Panc1 (cell line): ENCODE data around the gene GCH1. TPM values are rescaled to one million over a fixed set of nuclear protein-coding genes. Genes with fewer than 3 reads are reported as not detected.

ENCODE experiments used
- ATAC-seq: fragments of 200-7000 bp; cut with Tn5 transposase; 2 replicates; pipeline ENCODE4 v1.9.1; 2020; ENCODE audit warnings: mild to moderate bottlenecking, moderate library complexity
- BruUV-seq: library from RNA; stranded (reverse); fragments of 400-500 nt; replicated peaks from 2 replicates; lab custom pipeline; 2021; lab: Mats Ljungman, UMichigan
- CTCF ChIA-PET: fragments of 300-600 bp; sonication (Branson Sonifier 250); formaldehyde crosslinking; loops from one replicate; lab custom pipeline; 2022; ENCODE audit warnings: antibody characterized with exemption; lab: Charles Lee
- POLR2A ChIA-PET: fragments of 300-600 bp; sonication (Branson Sonifier 250); formaldehyde crosslinking; loops from one replicate; lab custom pipeline; 2022; ENCODE audit warnings: antibody characterized with exemption; lab: Charles Lee
- DNase-seq: peaks from one replicate; pipeline ENCODE4 v3.0.0-alpha.2; 2010; ENCODE audit warnings: low read depth, low spot score
- H3K27ac ChIP-seq: 2 replicates; pipeline ENCODE4 v1.5.1; 2011; ENCODE audit warnings: mild to moderate bottlenecking, low read length, inconsistent platforms
- H3K27me3 ChIP-seq: fragments of 200-500 bp; sonication (Bioruptor generic); 2 replicates; pipeline ENCODE4 v1.6.0; 2014; ENCODE audit warnings: low read length, inconsistent platforms; ENCODE audit not compliant: control insufficient read depth, insufficient read depth
- H3K36me3 ChIP-seq: fragments of 200-500 bp; sonication (Bioruptor generic); 2 replicates; pipeline ENCODE4 v1.5.1; 2014; ENCODE audit warnings: inconsistent platforms, mild to moderate bottlenecking, low read length, moderate library complexity; ENCODE audit not compliant: control insufficient read depth, insufficient read depth
- H3K4me1 ChIP-seq: 2 replicates; pipeline ENCODE4 v1.5.1; 2011; ENCODE audit warnings: inconsistent platforms, mild to moderate bottlenecking, low read length, moderate library complexity; ENCODE audit not compliant: control insufficient read depth, insufficient read depth
- H3K4me3 ChIP-seq, 2 experiments: 2 replicates each; pipeline ENCODE4 v1.5.1; 2011 to 2012; ENCODE audit warnings: low read depth in 2 of 2, low read length in 2 of 2, mild to moderate bottlenecking in 2 of 2, inconsistent platforms in 1 of 2, moderate library complexity in 1 of 2
- H3K9me3 ChIP-seq: fragments of 200-500 bp; sonication (Bioruptor generic); 2 replicates; pipeline ENCODE4 v1.5.1; 2014; ENCODE audit warnings: low read depth, mild to moderate bottlenecking, inconsistent platforms, low read length, moderate library complexity; ENCODE audit not compliant: control insufficient read depth, insufficient read depth
- CTCF ChIP-seq: fragments of 450-650 bp; IDR thresholded peaks from 2 replicates; pipeline ENCODE4 v1.5.1; 2017; ENCODE audit warnings: mild to moderate bottlenecking
- POLR2AphosphoS5 ChIP-seq: IDR thresholded peaks from 2 replicates; pipeline ENCODE4 v1.6.1; 2012; ENCODE audit warnings: mild to moderate bottlenecking, low read depth, low read length, moderate library complexity
- REST ChIP-seq, 2 experiments: IDR thresholded peaks; 2 replicates each; pipeline ENCODE4 v1.6.1; 2011 to 2012; ENCODE audit warnings: low read depth in 2 of 2, control low read depth in 1 of 2, low read length in 1 of 2, mild to moderate bottlenecking in 1 of 2, moderate library complexity in 1 of 2; ENCODE audit not compliant: insufficient read depth in 1 of 2
- SIN3A ChIP-seq: IDR thresholded peaks from 2 replicates; pipeline ENCODE4 v1.6.1; 2012; ENCODE audit warnings: low read depth, mild to moderate bottlenecking, low read length, moderate library complexity, borderline replicate concordance; ENCODE audit not compliant: insufficient read depth
- TCF7L2 ChIP-seq: IDR thresholded peaks from 2 replicates; pipeline ENCODE4 v1.6.1; 2011; ENCODE audit warnings: mild to moderate bottlenecking, low read depth, low read length, inconsistent platforms
- in situ Hi-C: cut with HindIII; loops from 2 replicates; pipeline ENCODE4 v1.10.0; 2016; ENCODE audit warnings: low sequenced_read_pairs, low pct_unique_long_range_greater_than_20kb
- intact Hi-C: fragments of 100-400 bp; cut with micrococcal nuclease; formaldehyde crosslinking; loops from one replicate; pipeline ENCODE4 v1.10.0; 2022; ENCODE audit not compliant: unreplicated experiment
- total RNA-seq: library from RNA; stranded (reverse); gene quantifications from one replicate; pipeline ENCODE4 v1.2.1, GENCODE V29; 2021; ENCODE audit not compliant: unreplicated experiment

The GCH1 gene
- total RNA-seq, 1 experiment from 2014 or later, result 3.6 TPM

- Histone ChIP-seq H3K27me3 (no peaks in the 10 kb centered on the region), H3K4me3 (peak overlapping the region in 1 of 2 experiments; percentile 17; a peak in 1 of 4 replicates), H3K36me3 (no peaks in the 10 kb centered on the region), H3K9me3 (no peaks in the 10 kb centered on the region), H3K27ac (no peak overlapping the region), H3K4me1 (no peaks in the 10 kb centered on the region)
- TF ChIP-seq CTCF (peak; percentile 94), POLR2AphosphoS5 (no peak), TCF7L2 (no peak)
- intact Hi-C loops, result loop anchor here (10.0 kb wide), 1 partner anchor 241 kb away; the partner anchor contains the start of gene SAMD4A
- peak; percentile 68 for DNase-seq
- ChIA-PET POLR2A (no interaction called here), CTCF (interaction anchor here (0.8 to 1.7 kb wide), 2 partner anchors 9 to 242 kb away, joined by 3 to 8 read pairs; no protein-coding TSS in a partner anchor)
- BruUV-seq, result no TSS peak
- in situ Hi-C loops, result no loop called here
- peak; percentile 95 for ATAC-seq
Observed at GRCh38 chr14:54805445-54806322, 96.9 kb downstream of the GCH1 start.

GRCh38 chr14:54805070-54805444 is 97.6 kb downstream of the GCH1 start:
- in situ Hi-C loops (no loop called here), intact Hi-C loops (loop anchor here (10.0 kb wide), 1 partner anchor 240 kb away; the partner anchor contains the start of gene SAMD4A)
- Histone ChIP-seq H3K27ac (no peak overlapping the region), H3K4me1 (no peaks in the 10 kb centered on the region), H3K27me3 (no peaks in the 10 kb centered on the region), H3K36me3 (no peaks in the 10 kb centered on the region), H3K4me3 (no peak overlapping the region), H3K9me3 (no peaks in the 10 kb centered on the region)
- ChIA-PET CTCF (interaction anchor here (1.7 kb wide), 1 partner anchor 241 kb away, joined by 8 read pairs; no protein-coding TSS in a partner anchor), POLR2A (no interaction called here)
- no peak for TF ChIP-seq CTCF
- TF ChIP-seq TCF7L2, result no peak
- TF ChIP-seq POLR2AphosphoS5, result no peak
- TF ChIP-seq SIN3A, result no peak
- no peak for TF ChIP-seq REST (IDR thresholded peaks at IDR 0.05; ENCODE audit: insufficient read depth in 1 of 2, low read depth in 2 of 2, low read length in 1 of 2)
- BruUV-seq, result no TSS peak
- ATAC-seq (no peak; the same call in 1 of the 2 replicates), DNase-seq (no peak)
